GM12875 (cell line): ENCODE measurements around the gene PGLYRP3.
"Not testable (repeated sequence)": the region's sequence is repeated elsewhere in the genome, so short reads cannot be mapped to it uniquely, and the experiment has no call there.

ENCODE experiments used
- H3K4me3 ChIP-seq: one replicate; pipeline ENCODE4 v1.5.1; 2011; ENCODE audit warnings: low read depth, low read length, control low read depth
- CTCF ChIP-seq: IDR thresholded peaks from 2 replicates; pipeline ENCODE4 v1.5.1; 2011; ENCODE audit warnings: low read depth, mild to moderate bottlenecking, control low read depth, inconsistent platforms, low read length, moderate library complexity, borderline replicate concordance; ENCODE audit not compliant: insufficient read depth

The PGLYRP3 gene

GRCh38 chr1:153352523-153352922, 39.8 kb upstream of the PGLYRP3 start:
- peak; percentile 79 for TF ChIP-seq CTCF
- no peak overlapping the region for H3K4me3 ChIP-seq

GRCh38 chr1:153350321-153350957, 37.7 kb upstream of the PGLYRP3 start:
- TF ChIP-seq CTCF: no peak
- no peak overlapping the region for H3K4me3 ChIP-seq

GRCh38 chr1:153349363-153350320, 36.9 kb upstream of the PGLYRP3 start:
- H3K4me3 ChIP-seq: no peak overlapping the region
- TF ChIP-seq CTCF: no peak

- no peak for TF ChIP-seq CTCF
- no peak within 1 kb of the TSS for H3K4me3 ChIP-seq
These were observed 36.0 kb upstream of the PGLYRP3 start, which contains the start of gene PGLYRP4 for GRCh38 chr1:153348511-153349362. TSS of gene PGLYRP4 (minus strand) at chr1:153348841. CDS start at chr1:153347932, 909 bp downstream.

- H3K4me3 ChIP-seq: no peak overlapping the region
- TF ChIP-seq CTCF: no peak
These were observed 35.1 kb upstream of the PGLYRP3 start for GRCh38 chr1:153347856-153348255.

GRCh38 chr1:153347049-153347448, 34.3 kb upstream of the PGLYRP3 start:
- H3K4me3 ChIP-seq: not testable (repeated sequence)
